Ramos (cell line): ENCODE data around the gene TTC24.
"Not testable (repeated sequence)": the region's sequence is repeated elsewhere in the genome, so short reads cannot be mapped to it uniquely, and the experiment has no call there.

Experiments used
- in situ Hi-C: fragments of 300-500 bp; cut with MboI; formaldehyde crosslinking; loops from one replicate; pipeline ENCODE4 v1.14.3; 2022; ENCODE audit warnings: low sequenced_read_pairs; ENCODE audit not compliant: unreplicated experiment

Gene TTC24

DNA sequence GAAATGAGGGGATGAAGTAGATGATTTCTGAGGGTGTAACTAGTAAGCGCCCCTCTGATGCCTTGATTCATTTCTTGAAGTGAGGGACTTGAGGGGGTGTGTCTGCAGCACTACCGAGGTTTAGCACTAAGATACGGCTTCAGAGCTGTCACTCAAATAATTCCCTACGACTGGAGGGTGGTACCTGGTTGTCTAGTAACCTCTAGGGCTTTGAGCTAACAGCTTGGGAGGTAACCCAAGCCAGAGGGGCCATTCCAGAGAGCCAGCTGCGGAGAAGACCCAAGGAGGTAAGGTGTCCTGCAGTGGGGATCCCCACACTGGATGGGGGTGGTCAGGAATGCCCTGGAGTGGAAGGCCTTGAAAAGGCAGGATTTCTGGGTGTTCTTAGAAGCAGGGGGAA lies at the start of gene TTC24:
TSS of gene TTC24 (plus strand) at position 252 of the 400 bp plus-strand sequence. CDS start 1,642 bp downstream, outside the sequence.
- in situ Hi-C loops, result no loop called here

DNA sequence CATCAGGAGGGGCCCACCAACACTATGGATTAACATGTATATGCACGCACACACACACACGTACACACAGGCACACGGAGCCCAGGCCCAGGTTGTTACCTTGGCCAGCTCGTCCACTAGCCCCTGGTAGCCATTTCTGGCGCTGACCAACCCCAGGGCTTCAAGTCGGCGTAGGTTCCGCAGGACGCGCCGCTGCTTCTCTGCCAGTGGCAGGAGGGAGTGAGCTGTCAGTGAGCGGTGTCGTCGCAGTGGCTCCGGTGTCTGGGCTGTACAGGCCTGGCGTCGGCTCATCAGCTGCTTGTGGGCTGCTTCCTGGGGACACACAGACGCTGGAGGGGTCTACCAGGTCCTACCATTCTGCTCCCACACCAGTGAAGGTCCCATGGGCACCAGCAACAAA lies 49.5 kb upstream of the TTC24 start:
- in situ Hi-C loops, result no loop called here

DNA sequence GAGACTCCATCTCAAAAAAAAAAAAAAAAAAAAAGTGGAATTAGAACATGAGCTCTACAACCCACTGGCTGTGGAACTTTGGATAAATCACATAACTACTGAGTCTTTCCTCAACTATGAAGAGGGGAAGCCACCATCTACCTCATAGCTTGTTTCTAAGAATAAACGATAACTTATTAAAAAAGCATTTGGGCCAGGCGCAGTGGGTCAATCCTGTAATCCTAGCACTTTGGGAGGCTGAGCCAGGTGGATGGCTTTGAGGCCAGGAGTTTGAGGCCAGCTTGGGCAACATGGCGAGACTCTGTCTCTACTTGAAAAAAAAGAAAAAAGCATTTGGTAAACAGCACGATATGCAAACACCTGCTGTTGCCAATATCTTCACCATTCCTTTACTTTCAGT lies 47.1 kb upstream of the TTC24 start:
- in situ Hi-C loops, result no loop called here

DNA sequence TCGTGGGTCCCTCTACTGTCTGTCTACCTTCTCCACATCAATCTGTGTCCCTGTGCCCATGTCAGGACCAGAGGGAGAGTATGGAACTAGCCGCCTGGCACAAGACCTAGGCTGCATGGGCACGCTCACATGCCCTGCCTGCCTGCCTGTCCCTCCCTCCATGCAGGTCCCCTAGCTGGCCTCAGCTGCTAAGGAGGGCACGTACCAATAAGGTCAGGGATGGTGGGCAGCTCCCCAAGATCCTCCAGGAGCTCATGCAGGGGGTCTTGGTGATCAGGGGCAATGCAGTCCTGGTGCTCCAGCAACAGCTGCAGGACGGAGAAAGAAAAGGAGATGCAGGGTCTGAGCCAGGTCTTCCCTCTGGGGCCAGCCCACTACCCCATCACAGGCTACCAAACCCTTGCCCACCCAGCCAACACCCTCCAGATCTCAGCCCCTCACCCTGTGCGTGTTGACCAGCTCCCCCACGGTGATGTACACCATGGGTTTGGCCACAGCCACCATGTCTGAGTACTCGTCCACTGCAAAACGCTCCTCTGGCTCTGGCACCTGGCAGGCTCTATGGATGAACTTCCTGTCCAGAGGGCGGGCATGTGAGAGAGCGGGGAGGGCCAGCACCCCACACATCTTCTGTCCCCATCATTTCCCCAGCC lies 45.8 kb upstream of the TTC24 start:
- in situ Hi-C loops, result no loop called here

DNA sequence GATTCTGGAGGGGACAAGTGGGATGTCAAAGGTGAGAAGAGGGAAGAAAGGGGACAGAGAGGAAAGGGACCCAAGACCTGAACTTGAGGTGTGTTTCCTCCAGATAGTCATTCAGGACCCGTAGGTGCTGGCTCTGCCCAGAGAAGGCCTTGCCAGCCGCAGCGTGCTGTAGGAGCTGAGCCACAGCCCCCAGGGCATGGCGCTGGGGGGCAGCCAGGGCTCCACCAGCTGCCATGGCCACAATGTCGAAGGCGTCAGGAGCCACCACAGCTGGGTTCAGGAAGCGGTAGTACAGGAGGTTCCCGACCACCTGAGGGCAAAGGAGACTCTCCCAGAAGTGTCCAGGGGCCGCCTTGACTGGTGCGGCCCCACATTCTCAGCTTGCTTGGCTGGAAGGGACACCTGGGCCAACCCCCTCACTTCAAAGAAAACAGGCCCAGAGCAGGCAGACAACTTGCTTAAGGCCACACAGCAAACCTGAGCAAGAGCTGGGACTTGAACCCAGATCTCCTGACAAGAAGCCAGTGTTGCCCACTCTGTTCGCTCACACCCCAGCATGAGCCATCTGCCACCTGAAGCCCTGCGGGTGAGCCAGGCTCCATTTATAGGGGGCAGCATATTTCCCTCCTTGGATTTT lies 45.0 kb upstream of the TTC24 start:
- in situ Hi-C loops, result no loop called here

DNA sequence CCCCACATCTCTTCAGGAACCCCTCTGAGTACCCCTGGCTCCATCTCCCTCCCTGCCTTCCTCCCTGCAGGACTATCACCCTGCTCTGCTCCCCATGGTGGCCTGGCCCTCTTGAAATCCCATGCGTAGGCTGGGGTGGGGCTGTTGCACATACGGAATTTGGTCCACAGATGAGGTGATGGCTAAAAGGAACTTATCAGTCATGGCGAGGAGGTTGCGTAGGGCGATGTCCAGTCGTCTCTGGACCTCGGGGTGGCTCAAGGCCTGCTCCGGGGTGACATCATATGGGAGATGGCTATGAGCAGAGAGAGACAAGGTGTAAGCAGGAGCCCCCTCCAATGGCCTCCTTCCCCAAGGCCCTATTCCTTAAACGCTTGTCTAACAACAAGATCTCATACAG lies 42.5 kb upstream of the TTC24 start:
- in situ Hi-C loops, result no loop called here

DNA sequence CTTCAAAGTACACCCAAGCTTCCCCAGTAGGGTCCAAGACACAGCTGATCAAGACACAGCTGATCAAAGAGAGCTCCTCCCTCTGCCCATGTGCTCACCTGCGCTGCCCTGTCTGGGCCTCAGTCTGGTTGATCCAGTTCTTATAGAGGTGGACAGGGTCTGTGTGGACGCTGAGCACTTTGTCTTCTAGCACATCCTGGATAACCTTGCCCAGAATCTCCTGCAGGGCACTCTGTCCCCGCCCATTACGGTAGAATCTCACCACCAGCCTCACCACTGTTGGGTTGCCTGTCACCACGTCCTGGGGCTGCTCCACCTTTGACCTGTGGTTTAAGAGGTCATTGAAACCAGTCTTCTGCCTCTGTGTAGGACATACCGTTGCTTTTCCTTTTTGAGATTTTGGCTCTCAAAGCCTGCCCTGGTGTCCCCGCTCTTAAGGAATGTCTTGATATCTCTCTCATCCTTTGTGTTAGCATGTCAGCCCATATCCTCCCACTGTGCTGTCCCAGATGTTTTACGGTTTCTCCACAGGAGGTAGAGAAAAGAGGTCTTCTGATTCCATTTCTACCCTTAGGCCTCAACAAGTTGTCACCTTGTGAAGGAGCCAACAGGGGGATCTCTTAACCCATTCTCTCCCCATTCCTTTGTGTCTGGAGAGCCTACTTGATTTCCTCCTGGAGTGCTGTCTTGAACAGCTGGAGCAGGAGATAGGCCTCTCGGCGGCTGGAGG lies 40.6 kb upstream of the TTC24 start:
- in situ Hi-C loops, result no loop called here

DNA sequence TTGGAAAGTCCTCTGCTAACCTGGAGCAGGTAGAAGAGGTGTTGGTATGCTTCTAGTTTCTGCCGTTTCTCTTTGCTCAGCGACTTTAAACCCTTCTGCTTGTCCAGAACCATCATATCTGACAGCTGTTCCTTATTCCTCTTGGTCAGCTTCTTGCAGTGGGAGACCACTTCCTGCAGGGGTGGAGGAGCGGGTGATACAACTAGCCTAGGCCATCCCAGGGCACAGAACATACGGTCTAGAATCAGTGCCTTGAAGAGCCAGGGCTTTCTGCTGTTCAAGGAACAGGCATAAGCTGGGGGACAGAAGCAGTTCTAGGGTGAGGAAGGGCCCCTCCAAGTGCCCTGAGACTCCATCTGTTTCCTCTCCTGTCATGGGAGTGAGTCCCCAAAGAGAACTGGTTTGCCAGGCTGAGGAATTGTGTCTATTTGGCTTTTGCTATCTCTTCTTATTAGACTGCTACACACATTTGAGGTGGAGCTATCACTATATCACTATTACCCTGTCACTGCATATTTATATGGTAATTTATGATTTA lies 39.6 kb upstream of the TTC24 start:
- in situ Hi-C loops, result no loop called here

DNA sequence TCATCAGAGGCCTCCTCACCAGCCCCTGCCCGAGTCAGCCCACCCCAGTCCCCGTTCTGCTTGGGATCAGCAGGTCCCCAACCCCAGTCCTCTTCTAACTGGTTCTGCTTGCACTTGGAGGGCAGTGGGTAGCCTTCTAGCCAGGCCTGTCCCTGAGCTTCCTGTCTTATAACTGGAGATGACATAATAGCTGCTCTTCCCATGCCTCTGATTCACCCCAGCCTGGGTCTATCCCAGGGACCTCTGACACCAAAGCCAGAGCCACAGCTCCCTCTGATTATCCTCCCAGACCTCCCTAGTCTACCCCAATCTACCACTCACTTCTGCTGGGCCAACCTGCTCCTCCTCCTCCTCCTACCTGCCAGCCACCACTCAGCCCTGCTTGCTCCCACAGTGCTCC lies 38.6 kb upstream of the TTC24 start:
- in situ Hi-C loops, result no loop called here

DNA sequence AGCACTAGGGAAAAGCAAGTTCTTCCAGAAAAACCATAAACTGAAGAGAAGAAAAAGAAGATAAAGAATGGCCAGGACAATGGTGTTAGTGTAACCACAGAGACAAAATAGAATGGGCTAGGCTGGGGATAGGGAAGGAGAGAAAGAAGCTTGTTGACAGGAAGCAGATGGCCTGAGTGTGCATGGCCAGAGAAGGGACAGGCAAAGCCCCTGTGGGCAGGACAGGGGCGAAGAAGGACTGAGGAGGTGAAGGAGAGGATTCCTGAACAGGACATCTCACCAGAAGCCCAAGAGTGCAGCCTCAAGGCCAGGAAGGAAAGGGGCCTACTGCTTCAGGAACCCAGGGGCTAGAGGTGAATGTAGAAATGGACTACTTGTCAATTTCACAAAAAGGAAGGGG lies 36.5 kb upstream of the TTC24 start:
- in situ Hi-C loops, result no loop called here

DNA sequence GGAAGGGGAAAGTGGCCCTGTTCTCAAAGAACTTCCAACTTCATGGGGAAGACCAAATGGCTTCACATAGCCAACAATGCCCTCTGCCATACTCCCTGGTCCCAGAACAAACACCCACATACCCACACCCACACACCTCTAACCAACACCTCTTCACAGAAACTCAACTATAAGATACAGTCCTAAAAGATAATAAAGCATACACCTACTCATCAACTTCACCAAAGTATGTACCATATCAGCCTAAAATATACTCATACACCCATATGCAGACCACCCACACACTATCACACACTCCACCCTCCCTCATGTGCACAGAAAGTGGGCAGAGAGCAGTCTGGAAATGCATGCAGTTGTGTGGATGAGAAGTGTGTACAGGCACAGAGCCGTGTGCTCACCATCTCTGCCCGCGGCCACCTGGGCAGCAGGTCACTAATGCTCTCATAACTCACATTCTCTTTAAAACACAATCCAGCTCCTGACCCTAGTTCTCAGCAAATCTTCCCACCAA lies 34.9 kb upstream of the TTC24 start:
- in situ Hi-C loops, result no loop called here

DNA sequence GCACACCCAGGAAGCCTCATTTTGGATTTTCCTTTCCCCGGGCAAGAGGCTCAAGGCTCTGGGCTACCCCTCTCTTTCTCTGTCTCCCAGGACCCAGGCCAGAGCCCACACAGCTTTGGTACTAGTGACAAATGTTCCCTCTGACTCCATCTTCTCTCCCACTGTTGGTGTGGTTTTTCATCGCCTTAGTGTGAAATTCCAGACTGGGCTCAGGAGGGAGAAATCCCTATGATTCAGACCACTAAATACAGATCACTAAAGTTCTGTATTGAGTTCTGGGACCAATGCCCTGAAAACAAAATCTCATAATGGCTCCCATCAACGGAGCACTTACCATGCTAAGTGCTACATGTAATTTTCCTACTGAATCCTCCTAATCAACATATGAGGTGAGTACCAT lies 33.3 kb upstream of the TTC24 start:
- in situ Hi-C loops, result no loop called here

DNA sequence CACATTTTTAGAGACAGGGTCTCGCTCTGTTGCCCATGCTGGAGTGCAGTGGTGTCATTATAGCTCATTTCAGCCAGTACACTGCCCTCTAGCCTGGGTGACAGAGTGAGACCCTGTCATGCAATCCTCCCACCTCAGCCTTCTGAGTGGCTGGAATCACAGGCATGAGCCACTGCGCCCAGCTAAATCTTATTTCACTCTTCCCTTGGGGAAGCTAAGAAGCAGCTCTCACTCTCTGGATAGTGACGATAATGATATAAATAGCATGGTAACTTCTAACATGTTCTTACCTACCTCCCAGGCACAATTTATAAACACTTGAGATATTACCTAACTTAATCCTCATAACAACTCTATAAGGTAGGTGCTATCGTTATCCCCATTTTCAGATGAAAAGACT lies 32.1 kb upstream of the TTC24 start:
- in situ Hi-C loops, result no loop called here

DNA sequence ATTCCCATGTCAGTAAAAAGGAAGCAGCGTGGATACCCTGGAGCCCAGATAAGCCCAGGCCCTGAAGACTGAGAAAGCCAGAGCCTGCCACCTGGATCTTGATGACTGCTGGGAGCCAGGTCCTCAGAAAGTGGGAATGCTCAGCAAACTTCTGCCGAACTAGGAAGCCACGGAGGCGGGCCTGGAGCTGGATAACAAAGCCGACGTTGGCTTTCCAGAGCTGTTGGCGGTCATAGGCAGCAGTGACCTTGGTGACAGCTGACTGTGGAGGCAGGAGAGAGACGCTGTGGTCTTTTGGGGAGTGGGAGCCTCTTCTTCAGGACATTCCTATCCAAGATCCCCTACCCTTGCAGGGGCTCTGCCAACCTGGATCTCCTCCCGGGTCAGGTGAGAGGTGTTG lies 31.5 kb upstream of the TTC24 start:
- in situ Hi-C loops, result no loop called here

DNA sequence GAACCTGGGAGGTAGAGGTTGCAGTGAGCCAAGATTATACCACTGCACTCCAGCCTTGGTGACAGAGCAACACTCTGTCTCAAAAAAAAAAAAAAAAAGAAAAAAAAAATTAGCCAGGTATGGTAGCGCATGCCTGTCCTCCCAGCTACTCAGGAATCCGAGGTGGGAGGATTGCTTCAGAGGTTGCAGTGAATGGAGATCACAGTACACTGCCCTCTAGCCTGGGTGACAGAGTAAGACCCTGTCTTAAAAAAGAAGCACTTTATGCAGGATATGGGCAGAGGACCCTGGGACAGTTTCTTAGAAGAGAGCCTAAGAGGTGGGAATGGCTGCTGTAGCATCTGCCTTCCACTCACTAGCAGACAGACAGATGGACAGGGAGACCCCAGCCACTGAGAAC lies 30.1 kb upstream of the TTC24 start:
- in situ Hi-C loops, result no loop called here

DNA sequence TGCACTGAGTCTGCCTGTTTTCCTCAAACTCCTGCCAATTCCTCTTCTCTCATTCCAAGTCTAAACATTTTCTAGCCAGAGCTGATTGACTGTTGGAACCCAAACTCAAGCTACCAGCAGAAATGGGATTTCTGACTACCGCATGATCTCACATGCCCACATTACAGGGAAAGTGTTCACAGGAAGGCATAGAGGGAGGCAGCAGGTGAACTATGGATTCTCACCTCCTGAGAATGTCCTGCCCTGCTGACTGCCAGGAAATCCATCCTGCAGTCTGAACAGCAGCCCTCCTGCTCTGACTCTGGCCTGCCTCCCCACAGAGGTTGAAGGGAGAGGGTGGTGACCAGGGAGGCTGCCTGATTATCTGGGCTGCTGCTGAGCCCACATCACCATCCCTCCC lies 29.7 kb upstream of the TTC24 start:
- in situ Hi-C loops, result no loop called here

DNA sequence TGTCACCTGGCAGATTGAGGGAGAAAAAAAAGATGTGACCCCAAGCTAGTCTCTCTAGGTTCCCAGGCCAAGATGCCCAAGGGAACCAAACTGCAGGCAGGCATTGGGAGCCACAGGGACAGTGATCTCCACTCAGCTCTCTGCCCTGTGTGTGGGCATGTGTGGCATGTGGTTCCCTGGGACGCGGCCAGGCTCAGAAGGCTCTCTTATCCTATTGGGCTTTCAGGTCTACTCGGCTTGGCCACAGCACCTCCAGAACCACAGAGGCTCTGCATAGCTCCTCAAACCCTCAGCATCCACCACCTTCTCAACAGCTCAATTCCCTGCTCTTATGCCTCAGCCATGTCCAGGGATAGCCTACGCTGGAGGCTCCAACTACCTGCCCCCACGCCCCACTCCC lies 29.2 kb upstream of the TTC24 start:
- in situ Hi-C loops, result no loop called here

DNA sequence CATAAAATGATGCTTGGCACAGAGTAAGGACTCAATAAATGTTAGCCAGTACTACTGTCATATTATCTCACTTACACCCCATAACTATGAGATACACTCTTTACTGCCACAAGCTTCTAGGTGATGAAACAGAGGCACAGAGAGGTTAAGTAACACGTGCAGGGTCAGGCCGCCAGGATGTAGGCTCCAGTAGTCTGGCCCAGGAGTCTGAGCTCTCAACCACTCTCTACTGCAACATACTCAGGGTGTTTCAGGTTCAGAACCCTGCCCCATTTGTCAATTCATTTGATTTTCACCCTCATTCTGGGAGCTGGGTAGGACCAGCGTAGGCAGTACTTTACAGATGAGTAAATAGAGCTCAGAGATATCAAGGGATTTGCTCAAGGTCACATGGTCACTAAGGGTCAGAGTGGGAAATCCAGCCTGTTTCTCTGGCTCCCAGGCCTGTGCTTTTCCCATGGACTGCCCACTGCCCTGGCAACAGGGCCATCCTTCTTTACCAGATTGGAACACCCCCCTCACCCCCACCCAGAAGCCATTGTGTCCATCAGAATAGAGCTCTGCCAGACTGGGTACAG lies 28.4 kb upstream of the TTC24 start:
- in situ Hi-C loops, result no loop called here

DNA sequence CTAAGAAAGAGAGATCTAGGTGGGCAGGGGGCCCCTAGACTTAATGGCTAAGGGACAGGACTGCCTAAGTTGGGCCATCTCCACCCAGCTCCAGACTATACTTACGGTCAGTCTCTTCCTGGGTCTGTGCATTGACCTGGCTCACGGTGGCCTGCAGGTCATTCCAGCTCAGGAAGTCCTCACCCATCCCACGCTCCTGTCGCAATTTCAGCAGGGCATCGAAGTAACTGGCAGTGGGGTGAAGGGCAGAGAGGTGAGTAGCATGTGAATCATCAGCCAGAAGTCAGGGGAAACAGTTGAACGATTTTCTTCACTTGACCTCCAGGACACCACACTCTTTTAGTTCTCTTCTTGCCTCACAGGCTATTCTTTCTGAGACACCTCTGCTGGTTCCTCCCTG lies 27.7 kb upstream of the TTC24 start:
- in situ Hi-C loops, result no loop called here

DNA sequence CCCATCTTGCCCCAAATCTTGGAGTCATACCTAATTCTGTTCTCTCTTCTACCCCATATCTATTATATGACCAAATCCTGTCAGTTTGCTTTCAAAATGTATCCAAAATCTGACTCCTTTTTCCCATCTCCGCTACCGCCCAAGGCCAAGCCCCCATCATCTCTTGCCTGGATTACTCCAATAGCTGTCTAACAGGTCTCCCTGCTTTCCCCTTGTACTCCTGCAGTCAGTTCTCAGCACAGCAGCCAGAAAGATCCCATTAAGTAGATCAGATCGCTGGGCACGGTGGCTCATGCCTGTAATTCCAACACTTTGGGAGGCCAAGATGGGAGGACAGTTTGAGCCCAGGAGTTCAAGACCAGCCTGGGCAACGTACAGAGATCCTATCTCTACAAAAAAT lies 27.0 kb upstream of the TTC24 start:
- in situ Hi-C loops, result no loop called here

DNA sequence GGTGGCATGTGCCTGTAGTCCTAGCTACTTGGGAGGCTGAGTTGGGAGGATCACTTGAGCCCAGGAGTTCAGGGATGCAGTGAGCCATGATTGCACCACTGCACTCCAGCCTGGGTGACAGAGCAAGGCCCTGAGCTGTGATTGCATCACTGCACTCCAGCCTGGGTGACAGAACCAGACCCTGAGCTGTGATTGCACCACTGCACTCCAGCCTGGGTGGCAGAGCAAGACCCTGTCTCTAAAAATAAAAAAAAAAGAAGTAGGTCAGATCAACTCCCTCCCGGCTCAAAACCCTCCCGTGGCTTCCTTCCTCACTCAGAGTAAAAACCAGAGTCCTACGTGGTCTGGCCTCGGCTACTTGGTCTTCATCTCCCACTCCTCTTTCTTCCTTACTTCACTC lies 26.6 kb upstream of the TTC24 start:
- in situ Hi-C loops, result not testable (repeated sequence)
